GM08714 (cell line): Measurements from ENCODE around the gene MECP2.

Experiments used
- H3K4me3 ChIP-seq: fragments of 200-500 bp; sonication (Bioruptor generic); 2 replicates; pipeline ENCODE4 v1.5.1; 2014; ENCODE audit warnings: mild to moderate bottlenecking, low read length, inconsistent platforms
- ZNF274 ChIP-seq: IDR thresholded peaks from 2 replicates; pipeline ENCODE4 v1.6.1; 2012; ENCODE audit warnings: mild to moderate bottlenecking, low read depth, low read length

MECP2 gene

DNA sequence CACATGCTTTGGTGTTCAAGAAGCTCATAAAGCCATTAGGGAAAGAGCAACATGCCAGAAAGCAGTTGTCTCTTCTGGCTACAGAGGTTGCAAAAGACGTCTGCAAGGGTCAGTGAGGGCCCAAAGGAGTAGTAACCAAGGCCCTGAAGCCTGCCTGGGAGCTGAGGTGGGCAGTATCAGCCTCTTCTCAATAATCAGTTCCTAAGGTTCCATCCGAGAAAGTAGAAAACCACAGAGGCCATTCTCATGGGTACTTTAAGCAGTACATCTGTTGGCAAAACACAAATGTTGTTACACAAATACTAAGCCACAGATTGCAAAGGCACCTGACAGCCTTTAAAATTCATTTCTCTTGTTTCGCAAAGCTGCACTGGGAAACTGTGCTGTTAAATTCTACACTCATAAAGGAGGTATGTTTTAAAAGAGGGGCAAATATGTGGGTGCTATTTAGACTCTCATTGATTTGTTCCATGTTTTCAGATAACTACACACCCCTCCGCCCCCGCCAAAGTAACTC is 37.7 kb downstream of the MECP2 start:
- no peak for TF ChIP-seq ZNF274
- H3K4me3 ChIP-seq, result no peak overlapping the region

GRCh38 chrX:154059231-154059630 is 38.3 kb downstream of the MECP2 start:
- H3K4me3 ChIP-seq, result no peak overlapping the region
- no peak for TF ChIP-seq ZNF274

- TF ChIP-seq ZNF274, result no peak
- no peak overlapping the region for H3K4me3 ChIP-seq
These were observed 39.1 kb downstream of the MECP2 start for GRCh38 chrX:154058214-154058997.

DNA sequence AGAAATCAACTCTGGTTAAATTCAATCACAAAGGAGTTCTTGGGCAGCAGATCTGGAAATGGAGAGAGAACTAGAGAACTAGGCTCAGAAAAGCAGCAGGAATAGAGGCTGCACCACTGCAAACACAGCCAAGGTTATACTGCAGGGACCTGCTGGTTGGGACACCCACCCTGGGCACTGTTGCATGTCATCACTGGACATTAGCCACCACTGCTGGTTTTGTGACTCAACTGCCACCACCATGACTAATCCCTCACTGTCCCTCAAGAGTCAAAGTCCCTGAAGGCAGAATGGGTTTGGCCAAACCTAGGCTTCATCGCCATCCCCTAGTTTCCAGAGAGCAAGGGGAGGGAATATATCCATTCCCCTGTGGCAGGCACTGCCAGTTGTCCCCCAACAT is 39.7 kb downstream of the MECP2 start:
- no peak overlapping the region for H3K4me3 ChIP-seq
- no peak for TF ChIP-seq ZNF274

GRCh38 chrX:154056770-154057241 is 40.7 kb downstream of the MECP2 start:
- no peak overlapping the region for H3K4me3 ChIP-seq
- TF ChIP-seq ZNF274, result no peak

DNA sequence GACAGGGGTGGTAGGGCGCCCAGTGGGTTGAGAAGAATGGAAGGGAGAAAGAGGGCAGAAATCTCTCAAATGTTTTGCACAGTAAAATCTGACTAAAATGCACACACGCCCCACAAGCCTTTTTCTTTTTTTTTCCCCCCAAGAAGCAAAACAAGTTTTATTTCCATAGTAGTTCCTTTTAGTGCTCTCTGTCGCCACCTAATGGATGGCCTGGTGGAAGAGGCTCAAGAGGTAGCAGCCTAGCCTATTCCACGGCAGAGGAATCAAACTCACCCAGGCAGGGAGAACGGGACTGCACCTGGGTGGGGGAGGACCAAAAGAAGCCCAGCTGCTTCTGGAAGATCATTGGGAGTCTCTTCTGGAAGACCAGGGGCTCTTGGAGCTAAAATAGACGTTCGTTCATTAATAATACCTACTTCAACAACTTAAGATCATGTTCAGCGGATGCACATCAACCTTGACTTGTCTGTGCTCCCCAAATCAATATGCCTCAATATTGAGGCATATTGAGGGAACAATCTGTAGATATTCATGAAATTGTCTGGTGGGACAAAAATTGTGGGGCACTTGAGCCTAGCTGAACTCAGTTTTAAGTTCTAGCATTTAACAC is 46.2 kb downstream of the MECP2 start:
- TF ChIP-seq ZNF274, result no peak
- H3K4me3 ChIP-seq, result no peak overlapping the region

DNA sequence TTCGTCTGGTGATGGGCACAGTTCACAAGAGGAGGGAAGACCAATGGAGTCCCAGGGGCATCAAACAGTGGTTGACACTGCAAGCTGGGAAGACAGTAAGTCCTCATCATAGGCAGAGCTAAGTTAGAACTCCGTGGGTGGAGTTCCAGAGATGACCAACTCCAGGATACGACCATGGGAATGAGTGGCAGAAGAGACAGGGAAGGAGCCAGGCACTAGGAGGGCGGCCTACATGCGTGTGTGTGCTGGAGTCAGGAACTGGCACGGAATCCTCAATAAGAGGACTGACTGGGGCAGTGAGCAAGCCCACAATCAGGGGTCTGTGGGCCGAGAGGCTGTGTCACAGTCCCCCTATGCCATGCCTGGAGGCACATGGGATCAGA is 47.4 kb downstream of the MECP2 start:
- H3K4me3 ChIP-seq, result no peak overlapping the region
- no peak for TF ChIP-seq ZNF274

DNA sequence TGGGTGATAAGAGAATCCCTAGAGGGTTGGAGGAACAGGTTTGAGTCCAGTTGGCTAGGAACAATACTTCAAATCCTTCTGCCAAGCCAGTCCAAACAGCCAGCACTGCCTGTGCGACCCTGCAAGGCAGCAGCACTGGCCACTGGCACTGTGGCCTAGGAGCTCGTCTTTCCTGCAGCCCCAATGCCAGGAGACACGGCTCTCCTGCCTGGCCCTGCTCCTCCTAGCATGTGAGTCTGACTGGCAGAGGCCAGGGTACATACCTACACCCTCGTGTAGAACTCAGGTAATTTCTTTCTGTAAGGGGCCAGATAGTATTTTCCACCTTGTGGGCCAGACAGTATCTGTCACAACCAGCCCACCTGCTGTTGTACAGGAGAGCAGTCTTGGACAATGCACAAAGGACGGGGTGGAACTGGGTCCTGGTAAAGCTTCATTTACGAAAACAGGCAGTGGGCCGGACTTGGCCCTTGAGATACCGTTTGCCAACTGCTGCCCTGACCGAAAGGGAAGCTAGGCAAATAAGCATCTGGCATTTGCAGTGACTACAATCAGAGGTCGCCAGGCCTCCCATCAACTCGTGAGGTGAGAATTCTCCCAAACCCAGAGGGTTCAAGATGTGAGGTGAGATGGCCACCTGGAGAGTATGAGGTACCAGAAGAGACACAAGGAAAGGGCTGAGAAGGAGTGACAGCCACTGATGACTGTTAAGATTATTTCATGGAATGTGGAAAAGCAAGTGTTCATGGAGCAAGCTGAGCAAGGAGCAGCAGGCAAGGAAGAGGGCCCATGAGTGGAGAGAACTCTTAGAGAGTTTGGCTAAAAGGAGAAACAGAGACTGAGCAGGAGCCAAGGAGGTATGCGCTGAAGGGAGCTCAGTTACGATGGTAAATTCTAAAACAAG is 48.1 kb downstream of the MECP2 start:
- H3K4me3 ChIP-seq, result no peak overlapping the region
- TF ChIP-seq ZNF274, result no peak

GRCh38 chrX:154048398-154048797 is 49.1 kb downstream of the MECP2 start:
- no peak overlapping the region for H3K4me3 ChIP-seq
- no peak for TF ChIP-seq ZNF274

DNA sequence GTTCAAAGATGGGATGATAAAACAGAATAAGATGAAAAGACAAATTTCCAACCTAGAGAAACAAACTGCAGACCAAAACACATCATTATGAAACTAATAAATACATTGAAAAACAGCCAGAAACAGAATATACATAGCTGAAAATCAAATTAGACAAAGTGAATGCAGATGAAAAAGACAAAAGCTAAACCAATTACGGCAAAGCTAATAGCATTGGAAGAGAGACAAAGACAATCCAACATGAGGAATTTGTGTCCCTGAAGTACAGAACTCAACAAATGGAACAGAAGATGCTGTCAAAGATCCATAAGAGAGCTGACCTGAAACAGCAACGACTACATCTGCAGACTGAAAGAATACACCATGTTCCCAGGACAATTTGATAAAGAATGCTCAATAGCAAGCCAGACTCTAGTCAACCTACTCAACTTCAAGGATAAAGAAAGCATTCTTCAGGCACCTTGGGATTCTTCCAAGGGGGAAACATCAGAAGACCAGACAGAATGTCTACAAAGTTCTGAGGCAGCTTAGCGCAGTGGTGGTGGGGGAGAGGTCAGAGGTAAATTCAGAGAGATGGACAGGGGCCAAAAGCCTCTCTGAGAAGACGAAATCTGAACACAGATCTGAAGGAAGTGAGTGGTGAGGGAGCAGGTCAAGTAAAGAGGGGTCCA is 50.4 kb downstream of the MECP2 start:
- no peak for TF ChIP-seq ZNF274
- H3K4me3 ChIP-seq, result no peak overlapping the region

DNA sequence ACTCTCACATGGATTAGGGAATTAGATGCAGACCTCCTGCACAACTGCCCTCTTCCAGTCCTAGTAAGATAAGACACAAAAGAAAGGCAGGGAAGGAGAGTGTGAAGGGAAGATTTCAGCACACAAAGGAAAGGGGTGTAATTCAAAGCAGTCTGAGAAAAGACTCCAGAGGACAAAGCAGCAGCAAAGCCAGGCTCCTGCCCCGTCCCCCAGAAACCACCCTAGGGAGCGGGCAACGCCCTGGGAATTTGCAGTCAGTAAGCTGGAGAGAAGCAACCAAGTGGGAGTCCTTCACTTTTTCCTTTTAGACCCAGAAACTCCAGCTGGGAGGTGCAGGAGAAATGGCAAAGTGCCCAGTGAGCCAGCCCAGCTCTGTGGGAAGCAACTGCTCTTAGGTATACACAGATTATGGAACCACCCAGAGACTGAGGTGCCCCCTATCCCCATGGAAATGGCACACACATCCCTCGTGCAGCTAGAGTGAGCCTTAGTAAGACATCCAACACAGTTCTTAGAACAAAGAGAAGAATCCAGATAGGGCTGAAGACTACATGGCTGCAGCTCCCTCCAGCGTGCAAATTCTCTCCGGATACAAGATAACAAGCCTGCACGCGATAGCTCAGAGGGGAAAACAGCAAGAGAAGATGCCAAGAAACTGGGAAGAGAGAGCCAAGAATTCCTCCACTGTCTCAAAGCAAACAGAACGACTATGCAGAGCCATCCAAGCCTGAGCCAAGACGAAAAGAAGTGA is 51.3 kb downstream of the MECP2 start:
- TF ChIP-seq ZNF274, result no peak
- no peak overlapping the region for H3K4me3 ChIP-seq

DNA sequence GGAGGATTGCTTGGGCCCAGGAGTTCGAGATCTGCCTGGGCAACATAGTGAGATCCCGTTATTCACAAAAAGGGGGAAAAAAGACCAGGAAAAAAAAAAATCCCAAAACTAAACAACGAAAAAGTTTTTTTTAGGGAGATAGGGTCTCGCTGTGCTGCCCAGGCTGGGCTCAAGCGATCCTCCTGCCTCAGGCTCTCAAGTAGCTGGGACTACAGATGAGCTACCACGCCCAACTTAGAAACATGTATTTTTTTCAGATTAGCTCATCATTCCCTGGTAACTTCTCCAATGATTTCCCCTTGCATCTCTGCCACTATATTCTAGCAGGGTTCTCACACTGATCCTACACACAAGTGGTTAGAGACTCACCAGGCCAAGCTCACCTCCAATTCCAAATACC is 53.4 kb downstream of the MECP2 start:
- no peak for TF ChIP-seq ZNF274

DNA sequence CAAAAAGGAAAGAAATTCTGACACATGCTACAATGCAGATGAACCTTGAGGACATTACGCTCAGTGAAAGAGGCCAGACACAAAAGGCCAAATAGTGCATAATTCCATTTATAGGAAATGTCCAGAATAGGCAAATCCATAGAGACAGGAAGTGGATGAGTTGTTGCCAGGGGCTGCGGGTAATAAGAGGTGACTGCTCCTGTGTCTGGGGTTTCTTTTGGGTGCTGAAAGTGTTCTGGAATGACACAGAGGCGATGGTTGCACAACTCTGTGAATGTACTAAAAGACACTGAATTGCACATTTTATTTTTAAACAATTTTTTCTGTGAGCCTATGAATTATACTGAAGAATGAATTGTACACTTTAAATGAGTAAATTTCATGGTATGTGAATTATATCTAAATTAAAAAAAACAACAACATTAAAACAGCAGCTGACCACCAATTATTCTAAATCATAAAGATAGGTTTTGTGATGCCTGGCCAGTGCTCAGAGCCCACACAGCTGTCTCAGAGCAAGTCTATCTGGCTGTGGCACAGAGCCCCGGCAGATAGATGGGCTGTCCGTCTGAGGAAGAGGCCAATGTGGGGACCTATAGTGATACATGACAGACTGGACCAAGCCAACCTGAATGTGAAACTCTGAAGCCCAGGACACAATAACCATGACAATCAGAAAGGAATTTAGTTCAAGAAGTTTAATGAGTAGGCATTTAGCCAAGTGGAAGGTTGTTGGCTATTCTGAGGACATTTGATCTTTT is 54.3 kb downstream of the MECP2 start:
- no peak overlapping the region for H3K4me3 ChIP-seq
- TF ChIP-seq ZNF274, result no peak

More for the DNA sequence above, 53.4 kb downstream of the MECP2 start:
- no peak overlapping the region for H3K4me3 ChIP-seq
